Peyer's patch (tissue), 4 donors: ENCODE results near the gene HPSE2. TPM values are rescaled to one million over a fixed set of nuclear protein-coding genes. Genes with fewer than 3 reads are reported as not detected.

Experiments
- DNase-seq, 3 donors: peaks; one replicate each; pipeline ENCODE4 v3.0.0-alpha.2; 2017 to 2019
- H3K27ac ChIP-seq, 4 donors: fragments of 200-600 bp; sonication (generic); one replicate each; pipeline ENCODE4 v1.5.1; 2016 to 2019
- H3K27me3 ChIP-seq, 2 donors: fragments of 200-600 bp; sonication (generic); one replicate each; pipeline ENCODE4 v1.5.1; 2019
- H3K36me3 ChIP-seq, 3 donors: fragments of 200-600 bp; sonication (generic); one replicate each; pipeline ENCODE4 v1.5.1; 2016 to 2019
- H3K4me1 ChIP-seq, 4 donors: fragments of 200-600 bp; sonication (generic); one replicate each; pipeline ENCODE4 v1.5.1; 2016 to 2019
- H3K4me3 ChIP-seq, 4 donors: fragments of 200-600 bp; sonication (generic); 1 replicate in 3 of 4; 2 replicates in 1 of 4; pipeline ENCODE4 v1.5.1; 2016 to 2019; ENCODE audit warnings: mild to moderate bottlenecking in 1 of 4
- H3K9me3 ChIP-seq, 4 donors: fragments of 200-600 bp; sonication (generic); one replicate each; pipeline ENCODE4 v1.5.1; 2016 to 2019; ENCODE audit warnings: mild to moderate bottlenecking in 1 of 4
- POLR2A ChIP-seq, 2 donors: fragments of 450-650 bp; IDR thresholded peaks; one replicate each; pipeline ENCODE4 v1.5.1; 2017; ENCODE audit warnings: antibody characterized with exemption in 2 of 2, mild to moderate bottlenecking in 2 of 2, moderate library complexity in 2 of 2
- total RNA-seq, 4 donors: library from RNA; depleted of rRNA; stranded (reverse); fragments of >200 nt; gene quantifications; one replicate each; pipeline ENCODE4 v1.1.0, GENCODE V29; 2016
- TF ChIP-seq, protein P1 (sequence below), 6 experiments: fragments of 450-650 bp in 4 of 6; fragments of 200-600 bp in 2 of 6; sonication (generic) in 1 of 6; IDR thresholded peaks; one replicate each; pipeline ENCODE4 v1.5.1; 2017 to 2019; ENCODE audit warnings: antibody characterized with exemption in 6 of 6, mild to moderate bottlenecking in 3 of 6, moderate library complexity in 1 of 6

Gene HPSE2
- total RNA-seq, 4 donors from 2014 or later, result 3.0 to 15.7 (median 7.4) TPM

DNA sequence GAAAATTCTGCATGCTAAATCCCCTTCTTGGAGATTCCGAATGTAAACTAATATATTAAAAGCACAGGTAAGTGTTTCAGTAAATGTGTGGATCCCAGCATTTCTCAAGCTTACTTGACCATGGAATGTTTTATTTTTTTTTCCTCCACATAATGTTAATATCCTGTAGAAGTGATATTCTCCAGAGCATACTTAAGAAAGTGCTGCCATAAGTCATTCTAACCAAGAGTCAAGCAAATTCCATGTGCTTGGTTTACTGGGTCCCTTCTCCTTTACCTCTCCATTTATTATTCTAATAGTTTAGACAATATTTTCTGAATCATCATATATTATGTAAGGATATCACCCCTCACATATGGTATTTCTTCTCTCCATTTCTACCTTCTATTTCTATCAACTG is 522.1 kb downstream of the HPSE2 start:
- H3K27me3 ChIP-seq, result no peaks in the 10 kb centered on the region
- no peaks in the 10 kb centered on the region for H3K9me3 ChIP-seq
- H3K4me1 ChIP-seq, result no peaks in the 10 kb centered on the region
- DNase-seq, result no peak
- no peak overlapping the region for H3K27ac ChIP-seq
- no peak overlapping the region for H3K4me3 ChIP-seq
- TF ChIP-seq, protein P1, sequence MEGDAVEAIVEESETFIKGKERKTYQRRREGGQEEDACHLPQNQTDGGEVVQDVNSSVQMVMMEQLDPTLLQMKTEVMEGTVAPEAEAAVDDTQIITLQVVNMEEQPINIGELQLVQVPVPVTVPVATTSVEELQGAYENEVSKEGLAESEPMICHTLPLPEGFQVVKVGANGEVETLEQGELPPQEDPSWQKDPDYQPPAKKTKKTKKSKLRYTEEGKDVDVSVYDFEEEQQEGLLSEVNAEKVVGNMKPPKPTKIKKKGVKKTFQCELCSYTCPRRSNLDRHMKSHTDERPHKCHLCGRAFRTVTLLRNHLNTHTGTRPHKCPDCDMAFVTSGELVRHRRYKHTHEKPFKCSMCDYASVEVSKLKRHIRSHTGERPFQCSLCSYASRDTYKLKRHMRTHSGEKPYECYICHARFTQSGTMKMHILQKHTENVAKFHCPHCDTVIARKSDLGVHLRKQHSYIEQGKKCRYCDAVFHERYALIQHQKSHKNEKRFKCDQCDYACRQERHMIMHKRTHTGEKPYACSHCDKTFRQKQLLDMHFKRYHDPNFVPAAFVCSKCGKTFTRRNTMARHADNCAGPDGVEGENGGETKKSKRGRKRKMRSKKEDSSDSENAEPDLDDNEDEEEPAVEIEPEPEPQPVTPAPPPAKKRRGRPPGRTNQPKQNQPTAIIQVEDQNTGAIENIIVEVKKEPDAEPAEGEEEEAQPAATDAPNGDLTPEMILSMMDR (IDR thresholded peaks at IDR 0.05), result no peak
- TF ChIP-seq POLR2A (IDR thresholded peaks at IDR 0.05), result no peak
- H3K36me3 ChIP-seq, result no peaks in the 10 kb centered on the region

DNA sequence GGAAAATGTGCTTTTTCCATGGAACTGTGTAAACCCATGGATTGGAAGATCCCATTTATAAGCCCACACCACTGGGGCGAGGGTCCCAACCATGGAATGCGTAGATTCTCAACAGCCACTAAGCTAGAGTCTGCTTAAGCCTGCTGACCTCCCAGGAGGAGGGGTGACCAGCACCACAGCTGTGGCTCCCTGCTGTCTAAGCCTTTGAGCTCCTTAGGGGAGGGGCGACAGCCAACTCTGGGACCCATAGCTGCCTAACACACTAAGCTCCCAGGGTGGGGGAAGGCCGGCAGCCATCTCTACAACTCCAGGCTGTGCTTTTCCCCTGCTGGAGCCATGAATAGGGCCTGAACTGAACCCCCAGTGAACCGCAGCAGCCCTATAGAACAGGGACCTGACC is 539.1 kb downstream of the HPSE2 start:
- Histone ChIP-seq H3K4me1 (no peaks in the 10 kb centered on the region), H3K27me3 (no peaks in the 10 kb centered on the region), H3K27ac (no peak overlapping the region), H3K36me3 (no peaks in the 10 kb centered on the region), H3K4me3 (no peak overlapping the region), H3K9me3 (no peaks in the 10 kb centered on the region)
- no peak for DNase-seq
- TF ChIP-seq, protein P1 (IDR thresholded peaks at IDR 0.05), result no peak
- no peak for TF ChIP-seq POLR2A (IDR thresholded peaks at IDR 0.05)

DNA sequence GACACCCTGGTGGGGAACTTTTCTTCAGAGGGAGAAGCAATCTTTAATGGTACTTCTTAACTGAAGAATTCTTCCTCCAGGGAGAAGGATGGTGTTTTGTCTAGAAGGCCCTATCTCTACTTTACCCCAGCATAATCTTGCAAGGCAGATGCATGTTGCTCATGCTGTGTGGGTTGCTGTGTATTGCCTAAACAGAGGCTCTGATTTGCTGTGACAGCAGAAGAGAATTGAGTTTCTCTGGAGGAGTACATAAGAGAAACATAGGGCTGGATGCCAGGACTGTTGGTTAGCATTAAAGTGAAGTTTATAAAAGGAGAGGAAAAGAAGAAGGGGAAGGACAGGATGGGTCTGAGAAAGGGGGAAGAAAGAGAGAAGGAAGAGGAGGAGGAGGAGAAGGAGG is 540.8 kb downstream of the HPSE2 start:
- Histone ChIP-seq H3K4me3 (no peak overlapping the region), H3K27ac (peak overlapping the region in 1 of 4 donors; percentile 52), H3K36me3 (no peaks in the 10 kb centered on the region), H3K27me3 (no peaks in the 10 kb centered on the region), H3K9me3 (no peaks in the 10 kb centered on the region), H3K4me1 (no peaks in the 10 kb centered on the region)
- TF ChIP-seq, protein P1 (IDR thresholded peaks at IDR 0.05), result no peak
- no peak for TF ChIP-seq POLR2A (IDR thresholded peaks at IDR 0.05)
- no peak for DNase-seq

DNA sequence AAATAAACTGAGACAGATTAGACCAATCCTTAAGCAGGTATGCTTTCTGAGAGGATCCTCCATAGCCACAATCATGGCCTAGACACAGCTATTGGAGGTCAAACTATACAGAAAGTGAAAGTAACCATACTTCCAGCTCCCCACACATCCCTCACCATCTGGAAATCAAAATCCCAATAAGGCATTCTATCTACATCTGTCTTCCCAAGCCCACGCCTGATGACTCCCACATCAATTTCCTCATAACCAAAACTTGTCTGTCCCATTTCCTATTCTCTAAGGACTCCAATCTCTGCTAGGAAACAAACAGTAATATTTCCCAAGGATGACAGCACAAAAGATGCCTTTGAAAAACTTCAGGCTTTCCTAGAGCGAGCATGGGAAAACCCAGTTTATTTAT is 541.6 kb downstream of the HPSE2 start:
- Histone ChIP-seq H3K36me3 (no peaks in the 10 kb centered on the region), H3K27me3 (no peaks in the 10 kb centered on the region), H3K9me3 (no peaks in the 10 kb centered on the region), H3K4me1 (no peaks in the 10 kb centered on the region), H3K4me3 (no peak overlapping the region), H3K27ac (peak overlapping the region in 1 of 4 donors; percentile 52)
- DNase-seq, result no peak
- TF ChIP-seq POLR2A (IDR thresholded peaks at IDR 0.05), result no peak

DNA sequence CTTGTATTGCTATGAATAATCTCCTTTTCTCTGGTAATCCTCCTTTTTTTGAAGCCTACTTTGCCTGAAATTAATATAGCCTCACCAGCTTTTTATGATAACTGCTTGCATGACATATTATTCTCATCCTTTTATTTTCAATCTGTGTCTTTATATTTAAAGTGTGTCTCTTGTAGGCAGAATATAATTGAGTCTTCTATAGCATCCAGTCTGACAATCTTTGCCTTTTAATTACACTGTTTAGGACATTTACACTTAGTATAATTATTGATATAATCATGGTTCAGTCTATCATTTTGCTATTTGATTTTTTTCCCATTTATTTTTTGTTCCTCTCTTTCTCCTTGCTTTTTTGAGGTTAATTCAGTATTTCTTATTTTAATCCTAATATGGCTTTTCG is 548.0 kb downstream of the HPSE2 start:
- Histone ChIP-seq H3K4me1 (no peaks in the 10 kb centered on the region), H3K4me3 (no peak overlapping the region), H3K27ac (no peak overlapping the region), H3K36me3 (no peaks in the 10 kb centered on the region), H3K9me3 (no peaks in the 10 kb centered on the region), H3K27me3 (no peaks in the 10 kb centered on the region)
- TF ChIP-seq, protein P1 (IDR thresholded peaks at IDR 0.05), result no peak
- DNase-seq, result no peak

DNA sequence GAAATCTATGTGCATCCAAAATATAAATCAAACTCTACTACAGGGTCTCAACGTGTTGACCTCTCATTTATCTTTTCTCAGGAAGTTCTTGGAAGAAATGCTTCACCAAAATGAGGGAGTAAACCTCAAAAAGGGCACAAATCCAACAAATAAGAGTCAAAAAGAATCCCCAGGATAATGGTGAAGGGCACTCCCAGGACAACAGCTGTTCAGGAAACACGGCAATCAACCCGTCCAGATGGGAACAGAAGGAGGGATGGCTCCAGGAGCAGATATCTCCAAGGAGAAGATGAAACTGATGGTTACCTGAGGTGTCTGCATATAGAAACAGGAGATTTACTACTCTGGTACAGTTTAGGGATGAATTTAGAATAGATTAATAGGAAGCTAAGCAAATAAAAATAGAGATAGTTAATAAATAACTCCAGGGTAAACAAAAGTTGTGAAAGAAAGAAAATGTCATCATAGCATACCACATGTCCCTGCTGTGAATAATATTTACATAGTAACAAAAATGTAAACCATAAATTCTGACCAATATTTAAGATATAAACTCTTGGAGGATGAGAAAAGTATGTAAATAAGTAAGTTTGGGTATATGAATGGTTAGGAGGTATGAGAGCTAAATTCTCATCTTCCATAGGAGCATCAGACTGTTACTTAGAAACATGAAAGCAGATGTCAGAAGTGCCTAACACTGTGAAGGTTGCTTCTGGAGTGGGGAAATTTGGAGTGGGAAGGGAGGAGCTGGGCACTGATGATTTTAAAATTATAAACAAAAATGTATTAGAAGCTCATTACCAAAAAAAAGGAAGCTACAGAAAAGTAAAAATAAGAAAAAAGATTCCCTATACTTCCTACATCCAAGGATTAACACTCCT is 551.4 kb downstream of the HPSE2 start:
- Histone ChIP-seq H3K36me3 (no peaks in the 10 kb centered on the region), H3K27ac (no peak overlapping the region), H3K27me3 (no peaks in the 10 kb centered on the region), H3K9me3 (no peaks in the 10 kb centered on the region), H3K4me1 (no peaks in the 10 kb centered on the region), H3K4me3 (no peak overlapping the region)
- no peak for TF ChIP-seq POLR2A (IDR thresholded peaks at IDR 0.05)
- TF ChIP-seq, protein P1 (IDR thresholded peaks at IDR 0.05), result no peak
- DNase-seq, result no peak
